Neural crest cell (in vitro differentiated cells): ENCODE results near the gene SLC26A9. TPM values are rescaled to one million over a fixed set of nuclear protein-coding genes. Genes with fewer than 3 reads are reported as not detected.

Experiments used
- DNase-seq: peaks from one replicate; pipeline ENCODE4 v3.0.0; 2021; ENCODE audit warnings: low read depth, mixed read lengths, low spot score
- H3K27ac Mint-ChIP-seq: one replicate; pipeline ENCODE4 v1.8.0; 2021; ENCODE audit warnings: mild to moderate bottlenecking, mixed read lengths; ENCODE audit not compliant: unreplicated experiment
- H3K27me3 Mint-ChIP-seq: 2 replicates; pipeline ENCODE4 v1.8.0; 2021; ENCODE audit warnings: low read depth, mild to moderate bottlenecking, mixed read lengths
- H3K36me3 Mint-ChIP-seq: 2 replicates; pipeline ENCODE4 v1.8.0; 2021; ENCODE audit warnings: low read depth, mild to moderate bottlenecking, mixed read lengths
- H3K4me1 Mint-ChIP-seq: 2 replicates; pipeline ENCODE4 v1.8.0; 2021; ENCODE audit warnings: mixed read lengths
- H3K4me3 Mint-ChIP-seq: one replicate; pipeline ENCODE4 v1.8.0; 2021; ENCODE audit warnings: mild to moderate bottlenecking, mixed read lengths
- H3K9me3 Mint-ChIP-seq: 2 replicates; pipeline ENCODE4 v1.8.0; 2021; ENCODE audit warnings: mixed read lengths
- total RNA-seq: library from RNA; stranded (reverse); gene quantifications from 2 replicates; pipeline ENCODE4 v1.2.1, GENCODE V29; 2021
- TF ChIP-seq, protein P1 (sequence below): fragments of 200-600 bp; sonication (generic); conservative IDR thresholded peaks from 2 replicates; pipeline ENCODE4 v1.5.0; 2021; ENCODE audit warnings: antibody characterized with exemption, mild to moderate bottlenecking

The SLC26A9 gene
- total RNA-seq, 1 donor from 2014 or later = 0.16 TPM

DNA sequence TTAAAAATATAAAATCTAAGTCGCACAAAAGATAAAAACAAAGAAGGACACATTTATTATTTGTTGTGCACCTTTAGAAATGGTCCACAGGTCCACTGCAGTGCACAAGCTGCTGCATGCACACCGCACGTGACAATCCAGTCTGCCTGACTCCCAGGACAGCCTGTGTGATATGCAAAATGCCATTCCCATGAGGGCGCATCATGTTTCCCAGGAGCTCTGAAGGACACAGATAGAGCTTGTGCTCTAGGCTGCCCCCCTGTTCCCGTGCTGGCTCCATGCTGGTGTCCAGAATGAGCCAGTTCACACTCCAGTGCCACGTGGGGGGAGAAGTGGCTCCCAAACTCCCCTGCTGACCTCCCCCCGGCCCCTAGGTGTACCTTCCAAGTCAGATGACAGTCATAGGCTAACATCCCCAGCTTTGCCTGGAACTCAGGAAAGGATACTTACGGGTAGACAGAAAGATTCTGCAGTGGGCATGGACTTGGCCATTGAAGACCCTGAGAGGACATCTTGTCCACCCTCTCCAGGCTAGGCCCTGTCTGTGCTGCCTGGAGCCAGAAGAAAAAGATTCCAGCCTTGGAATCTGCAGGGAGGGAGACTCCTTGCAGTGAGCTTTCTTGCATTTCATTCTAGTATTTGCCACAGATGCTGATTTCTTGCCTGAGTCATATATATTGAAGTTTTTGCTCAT is 33.6 kb upstream of the SLC26A9 start:
- no peak for DNase-seq
- H3K9me3 Mint-ChIP-seq = peaks cover 16% of the 10 kb centered on the region
- H3K4me1 Mint-ChIP-seq = peaks cover 60% of the 10 kb centered on the region
- TF ChIP-seq, protein P1, sequence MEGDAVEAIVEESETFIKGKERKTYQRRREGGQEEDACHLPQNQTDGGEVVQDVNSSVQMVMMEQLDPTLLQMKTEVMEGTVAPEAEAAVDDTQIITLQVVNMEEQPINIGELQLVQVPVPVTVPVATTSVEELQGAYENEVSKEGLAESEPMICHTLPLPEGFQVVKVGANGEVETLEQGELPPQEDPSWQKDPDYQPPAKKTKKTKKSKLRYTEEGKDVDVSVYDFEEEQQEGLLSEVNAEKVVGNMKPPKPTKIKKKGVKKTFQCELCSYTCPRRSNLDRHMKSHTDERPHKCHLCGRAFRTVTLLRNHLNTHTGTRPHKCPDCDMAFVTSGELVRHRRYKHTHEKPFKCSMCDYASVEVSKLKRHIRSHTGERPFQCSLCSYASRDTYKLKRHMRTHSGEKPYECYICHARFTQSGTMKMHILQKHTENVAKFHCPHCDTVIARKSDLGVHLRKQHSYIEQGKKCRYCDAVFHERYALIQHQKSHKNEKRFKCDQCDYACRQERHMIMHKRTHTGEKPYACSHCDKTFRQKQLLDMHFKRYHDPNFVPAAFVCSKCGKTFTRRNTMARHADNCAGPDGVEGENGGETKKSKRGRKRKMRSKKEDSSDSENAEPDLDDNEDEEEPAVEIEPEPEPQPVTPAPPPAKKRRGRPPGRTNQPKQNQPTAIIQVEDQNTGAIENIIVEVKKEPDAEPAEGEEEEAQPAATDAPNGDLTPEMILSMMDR = no peak
- no peak overlapping the region for H3K4me3 Mint-ChIP-seq
- H3K36me3 Mint-ChIP-seq = peaks cover 4% of the 10 kb centered on the region
- no peaks in the 10 kb centered on the region for H3K27me3 Mint-ChIP-seq
- H3K27ac Mint-ChIP-seq = peak overlapping the region; percentile 15

GRCh38 chr1:205976036-205976435 is 32.8 kb upstream of the SLC26A9 start:
- DNase-seq = no peak
- H3K36me3 Mint-ChIP-seq = peaks cover 4% of the 10 kb centered on the region
- H3K27me3 Mint-ChIP-seq = no peaks in the 10 kb centered on the region
- TF ChIP-seq, protein P1 = no peak
- H3K4me3 Mint-ChIP-seq = no peak overlapping the region
- H3K27ac Mint-ChIP-seq = peak overlapping the region; percentile 15
- peaks cover 60% of the 10 kb centered on the region for H3K4me1 Mint-ChIP-seq
- peaks cover 16% of the 10 kb centered on the region for H3K9me3 Mint-ChIP-seq

- H3K4me1 Mint-ChIP-seq = peaks cover 60% of the 10 kb centered on the region
- peaks cover 16% of the 10 kb centered on the region for H3K9me3 Mint-ChIP-seq
- no peak overlapping the region for H3K27ac Mint-ChIP-seq
- H3K4me3 Mint-ChIP-seq = no peak overlapping the region
- no peak for DNase-seq
- H3K27me3 Mint-ChIP-seq = no peaks in the 10 kb centered on the region
- H3K36me3 Mint-ChIP-seq = peaks cover 4% of the 10 kb centered on the region
- TF ChIP-seq, protein P1 = no peak
Observed at GRCh38 chr1:205975387-205975998, 32.2 kb upstream of the SLC26A9 start.

- H3K27ac Mint-ChIP-seq = peak overlapping the region; percentile 55
- TF ChIP-seq, protein P1 = no peak
- no peak overlapping the region for H3K4me3 Mint-ChIP-seq
- H3K9me3 Mint-ChIP-seq = peaks cover 16% of the 10 kb centered on the region
- H3K36me3 Mint-ChIP-seq = peaks cover 4% of the 10 kb centered on the region
- no peaks in the 10 kb centered on the region for H3K27me3 Mint-ChIP-seq
- DNase-seq = no peak
- peaks cover 52% of the 10 kb centered on the region for H3K4me1 Mint-ChIP-seq
Observed at GRCh38 chr1:205974712-205975111, 31.5 kb upstream of the SLC26A9 start.

- H3K27ac Mint-ChIP-seq = no peak overlapping the region
- H3K9me3 Mint-ChIP-seq = peaks cover 16% of the 10 kb centered on the region
- H3K4me3 Mint-ChIP-seq = no peak overlapping the region
Observed at GRCh38 chr1:205973377-205974232, 30.3 kb upstream of the SLC26A9 start.

More at GRCh38 chr1:205973377-205974232, 30.3 kb upstream of the SLC26A9 start:
- no peak for DNase-seq
- Mint-ChIP-seq H3K36me3 (peaks cover 4% of the 10 kb centered on the region), H3K4me1 (peaks cover 51% of the 10 kb centered on the region), H3K27me3 (no peaks in the 10 kb centered on the region)
- TF ChIP-seq, protein P1 = no peak
